SK-N-MC (cell line): ENCODE results near the gene EIF1B.

ENCODE experiments used
- EZH2 ChIP-seq: fragments of 200-600 bp; sonication (generic); IDR thresholded peaks from one replicate; pipeline ENCODE4 v1.6.1; 2017; ENCODE audit warnings: antibody characterized with exemption
- POLR2AphosphoS5 ChIP-seq: IDR thresholded peaks from 2 replicates; pipeline ENCODE4 v1.6.1; 2012; ENCODE audit warnings: mild to moderate bottlenecking, low read depth, low read length, borderline replicate concordance

DNA sequence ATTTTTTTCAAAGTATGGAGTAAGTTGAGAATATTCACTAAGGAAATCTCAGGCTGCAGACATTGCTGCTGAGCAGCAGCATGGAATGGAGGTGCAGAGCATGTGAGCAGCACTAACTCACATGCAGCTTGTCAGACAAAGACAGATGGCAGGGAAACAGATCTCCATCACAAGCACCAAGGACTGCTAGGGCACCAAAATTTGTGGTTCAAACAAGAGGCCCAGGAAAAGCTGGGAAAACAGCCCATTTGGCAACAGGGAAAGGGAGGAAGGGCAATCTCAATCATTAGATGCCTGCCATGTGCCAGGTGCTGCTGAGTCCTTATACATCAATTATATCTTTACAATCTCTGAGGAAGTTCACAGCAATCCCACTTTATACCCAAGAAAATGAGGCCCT is 47.2 kb upstream of the EIF1B start:
- no peak for TF ChIP-seq POLR2AphosphoS5
- no peak for TF ChIP-seq EZH2
